ENCODE data around the gene CTDSPL. TPM values are rescaled to one million over a fixed set of nuclear protein-coding genes. Genes with fewer than 3 reads are reported as not detected.

The CTDSPL gene
- total and polyA plus RNA-seq, 4 donors, result 8.4 to 17.2 (median 14.2) TPM

DNA sequence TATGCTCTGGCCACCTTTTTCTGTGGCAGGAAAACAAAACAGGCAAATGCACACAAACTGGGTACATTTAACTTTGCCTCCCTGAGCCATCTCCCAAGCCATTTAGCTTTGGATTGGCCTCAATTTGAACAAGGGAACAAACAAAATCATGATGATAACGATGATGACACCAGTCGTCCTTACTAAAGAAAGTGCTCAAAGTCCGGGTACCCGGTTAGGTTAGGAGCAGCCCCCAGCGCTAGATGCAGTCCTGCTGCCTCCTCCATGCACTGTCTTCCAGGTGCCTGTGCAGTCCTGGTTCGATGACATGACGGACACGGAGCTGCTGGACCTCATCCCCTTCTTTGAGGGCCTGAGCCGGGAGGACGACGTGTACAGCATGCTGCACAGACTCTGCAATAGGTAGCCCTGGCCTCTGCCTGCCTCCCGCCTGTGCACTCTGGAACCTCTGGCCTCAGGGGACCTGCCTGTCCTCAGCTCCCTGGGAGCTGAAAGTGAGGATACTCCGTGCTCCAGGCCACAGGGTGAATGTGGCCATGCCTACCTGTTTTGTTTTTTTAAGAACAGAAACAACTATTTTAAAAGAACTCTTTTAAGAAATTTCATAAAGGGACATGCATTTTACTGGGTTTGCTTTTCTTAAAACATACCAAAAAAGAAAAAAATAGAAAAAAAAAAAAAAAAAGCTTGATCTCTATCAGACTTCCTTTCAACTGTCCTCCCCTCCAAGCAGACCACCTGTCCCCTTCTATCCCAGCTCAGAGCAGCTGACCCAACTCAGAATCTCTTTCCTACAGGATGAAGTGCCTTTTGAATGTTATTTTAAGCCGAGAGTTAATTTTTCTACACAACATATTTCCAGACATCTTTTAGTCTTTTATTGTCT, 119.0 kb downstream of the CTDSPL start:
- no peaks in the 10 kb centered on the region for H3K27me3 ChIP-seq (ENCODE audit: control insufficient read depth in 4 of 4, insufficient read depth in 4 of 4, low read length in 3 of 4)
- no peak overlapping the region for H3K4me3 ChIP-seq (ENCODE audit: low read depth in 1 of 3, low read length in 3 of 3)
- H3K36me3 ChIP-seq (ENCODE audit: control insufficient read depth in 4 of 4, insufficient read depth in 3 of 4, low read depth in 1 of 4, low read length in 3 of 4), result peaks cover 2 to 16% (median 6%) of the 10 kb centered on the region in 4 donors
- H3K4me1 ChIP-seq (ENCODE audit: control insufficient read depth in 4 of 4, insufficient read depth in 4 of 4, low read length in 3 of 4), result peaks cover 4 to 18% (median 12%) of the 10 kb centered on the region in 4 donors
- H3K27ac ChIP-seq (ENCODE audit: low read depth in 1 of 2, low read length in 2 of 2), result peak overlapping the region; percentile 61 to 63
- DNase-seq (ENCODE audit: low spot score), result no peak
- H3K9me3 ChIP-seq (ENCODE audit: control insufficient read depth in 4 of 4, low read length in 3 of 4), result no peaks in the 10 kb centered on the region
- no peak overlapping the region for H3K9ac ChIP-seq (ENCODE audit: low read depth in 1 of 2, low read length in 2 of 2)
- TF ChIP-seq REST (IDR thresholded peaks at IDR 0.05), result peak; percentile 27
- peak; percentile 38 for TF ChIP-seq YY1 (IDR thresholded peaks at IDR 0.05)
- peak; percentile 50 for TF ChIP-seq SP1 (IDR thresholded peaks at IDR 0.05)
- TF ChIP-seq RAD21 (IDR thresholded peaks at IDR 0.05), result no peak
- TF ChIP-seq TAF1 (conservative IDR thresholded peaks at IDR 0.05), result no peak
- no peak for TF ChIP-seq HNF4G (IDR thresholded peaks at IDR 0.05)
- no peak for TF ChIP-seq JUND (IDR thresholded peaks at IDR 0.05)
- TF ChIP-seq HNF4A (conservative IDR thresholded peaks at IDR 0.05), result peak; percentile 55 to 57
- TF ChIP-seq, protein P1, sequence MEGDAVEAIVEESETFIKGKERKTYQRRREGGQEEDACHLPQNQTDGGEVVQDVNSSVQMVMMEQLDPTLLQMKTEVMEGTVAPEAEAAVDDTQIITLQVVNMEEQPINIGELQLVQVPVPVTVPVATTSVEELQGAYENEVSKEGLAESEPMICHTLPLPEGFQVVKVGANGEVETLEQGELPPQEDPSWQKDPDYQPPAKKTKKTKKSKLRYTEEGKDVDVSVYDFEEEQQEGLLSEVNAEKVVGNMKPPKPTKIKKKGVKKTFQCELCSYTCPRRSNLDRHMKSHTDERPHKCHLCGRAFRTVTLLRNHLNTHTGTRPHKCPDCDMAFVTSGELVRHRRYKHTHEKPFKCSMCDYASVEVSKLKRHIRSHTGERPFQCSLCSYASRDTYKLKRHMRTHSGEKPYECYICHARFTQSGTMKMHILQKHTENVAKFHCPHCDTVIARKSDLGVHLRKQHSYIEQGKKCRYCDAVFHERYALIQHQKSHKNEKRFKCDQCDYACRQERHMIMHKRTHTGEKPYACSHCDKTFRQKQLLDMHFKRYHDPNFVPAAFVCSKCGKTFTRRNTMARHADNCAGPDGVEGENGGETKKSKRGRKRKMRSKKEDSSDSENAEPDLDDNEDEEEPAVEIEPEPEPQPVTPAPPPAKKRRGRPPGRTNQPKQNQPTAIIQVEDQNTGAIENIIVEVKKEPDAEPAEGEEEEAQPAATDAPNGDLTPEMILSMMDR (IDR thresholded peaks at IDR 0.05; ENCODE audit: low read depth, low read length, missing input control), result no peak
- peak in 1 of 2 donors; percentile 28 for TF ChIP-seq EGR1 (IDR thresholded peaks at IDR 0.05; ENCODE audit: low read depth in 2 of 2)
- TF ChIP-seq RXRA (IDR thresholded peaks at IDR 0.05), result peak; percentile 86 to 94
- no peak for TF ChIP-seq FOXA1 (IDR thresholded peaks at IDR 0.05)
- TF ChIP-seq NR2F2 (IDR thresholded peaks at IDR 0.05), result no peak
- 45% methylated on average over 14 of the region's 14 CpGs for WGBS

GRCh38 chr3:37981348-37981664, 119.6 kb downstream of the CTDSPL start:
- peaks cover 0 to 11% (median 3%) of the 10 kb centered on the region in 4 donors for H3K36me3 ChIP-seq (ENCODE audit: control insufficient read depth in 4 of 4, insufficient read depth in 3 of 4, low read depth in 1 of 4, low read length in 3 of 4)
- no peak overlapping the region for H3K4me3 ChIP-seq (ENCODE audit: low read depth in 1 of 3, low read length in 3 of 3)
- no peak overlapping the region for H3K27ac ChIP-seq (ENCODE audit: low read depth in 1 of 2, low read length in 2 of 2)
- no peaks in the 10 kb centered on the region for H3K9me3 ChIP-seq (ENCODE audit: control insufficient read depth in 4 of 4, low read length in 3 of 4)
- WGBS, result 98% methylated on average over 2 of the region's 2 CpGs
- H3K4me1 ChIP-seq (ENCODE audit: control insufficient read depth in 4 of 4, insufficient read depth in 4 of 4, low read length in 3 of 4), result peaks cover 4 to 19% (median 12%) of the 10 kb centered on the region in 4 donors
- H3K9ac ChIP-seq (ENCODE audit: low read depth in 1 of 2, low read length in 2 of 2), result no peak overlapping the region
- no peak for DNase-seq (ENCODE audit: low spot score)
- no peaks in the 10 kb centered on the region for H3K27me3 ChIP-seq (ENCODE audit: control insufficient read depth in 4 of 4, insufficient read depth in 4 of 4, low read length in 3 of 4)
- TF ChIP-seq JUND (IDR thresholded peaks at IDR 0.05), result no peak
- no peak for TF ChIP-seq SP1 (IDR thresholded peaks at IDR 0.05)
- TF ChIP-seq FOXA2 (IDR thresholded peaks at IDR 0.05), result no peak
- TF ChIP-seq FOXA1 (IDR thresholded peaks at IDR 0.05), result no peak
- TF ChIP-seq HNF4G (IDR thresholded peaks at IDR 0.05), result no peak
- no peak for TF ChIP-seq GABPA (IDR thresholded peaks at IDR 0.05 in 1 of 2, conservative IDR thresholded peaks at IDR 0.05 in 1 of 2)
- TF ChIP-seq, protein P1 (IDR thresholded peaks at IDR 0.05; ENCODE audit: low read depth, low read length, missing input control), result no peak
- no peak for TF ChIP-seq RXRA (IDR thresholded peaks at IDR 0.05)
- no peak for TF ChIP-seq TAF1 (conservative IDR thresholded peaks at IDR 0.05)
- TF ChIP-seq REST (IDR thresholded peaks at IDR 0.05), result no peak
- TF ChIP-seq RAD21 (IDR thresholded peaks at IDR 0.05), result no peak
- no peak for TF ChIP-seq YY1 (IDR thresholded peaks at IDR 0.05)
- TF ChIP-seq, protein P2, sequence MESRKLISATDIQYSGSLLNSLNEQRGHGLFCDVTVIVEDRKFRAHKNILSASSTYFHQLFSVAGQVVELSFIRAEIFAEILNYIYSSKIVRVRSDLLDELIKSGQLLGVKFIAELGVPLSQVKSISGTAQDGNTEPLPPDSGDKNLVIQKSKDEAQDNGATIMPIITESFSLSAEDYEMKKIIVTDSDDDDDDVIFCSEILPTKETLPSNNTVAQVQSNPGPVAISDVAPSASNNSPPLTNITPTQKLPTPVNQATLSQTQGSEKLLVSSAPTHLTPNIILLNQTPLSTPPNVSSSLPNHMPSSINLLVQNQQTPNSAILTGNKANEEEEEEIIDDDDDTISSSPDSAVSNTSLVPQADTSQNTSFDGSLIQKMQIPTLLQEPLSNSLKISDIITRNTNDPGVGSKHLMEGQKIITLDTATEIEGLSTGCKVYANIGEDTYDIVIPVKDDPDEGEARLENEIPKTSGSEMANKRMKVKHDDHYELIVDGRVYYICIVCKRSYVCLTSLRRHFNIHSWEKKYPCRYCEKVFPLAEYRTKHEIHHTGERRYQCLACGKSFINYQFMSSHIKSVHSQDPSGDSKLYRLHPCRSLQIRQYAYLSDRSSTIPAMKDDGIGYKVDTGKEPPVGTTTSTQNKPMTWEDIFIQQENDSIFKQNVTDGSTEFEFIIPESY (IDR thresholded peaks at IDR 0.05), result no peak
